ENCODE measurements around the gene CNFN.
"Not testable (repeated sequence)": the region's sequence is repeated elsewhere in the genome, so short reads cannot be mapped to it uniquely, and the experiment has no call there.

The CNFN gene

GRCh38 chr19:42348211-42348610 is 41.9 kb downstream of the CNFN start:
- DNase-seq, result no peak

GRCh38 chr19:42345191-42345812 is 44.8 kb downstream of the CNFN start:
- DNase-seq, result no peak

GRCh38 chr19:42344336-42344893 is 45.7 kb downstream of the CNFN start:
- DNase-seq, result no peak

- DNase-seq, result no peak
Observed at GRCh38 chr19:42343344-42344110, 46.6 kb downstream of the CNFN start.

GRCh38 chr19:42339922-42340321 is 50.2 kb downstream of the CNFN start:
- not testable (repeated sequence) for DNase-seq

- DNase-seq, result not testable (repeated sequence)
Observed at GRCh38 chr19:42339126-42339860, 50.8 kb downstream of the CNFN start.

Measured in effector CD4-positive, alpha-beta T cell (primary cell).